Endothelial cell of umbilical vein (primary cell): ENCODE data around the gene PPME1. TPM values are rescaled to one million over a fixed set of nuclear protein-coding genes. Genes with fewer than 3 reads are reported as not detected.

Experiments
- BruUV-seq: library from RNA; stranded (reverse); fragments of 400-500 nt; replicated peaks from 2 replicates; lab custom pipeline; 2021; lab: Mats Ljungman, UMichigan
- CTCF ChIA-PET: fragments of 300-600, 350-600 bp; sonication (Branson Sonifier 250); formaldehyde crosslinking; loops from one replicate; lab custom pipeline; 2021; ENCODE audit warnings: antibody characterized with exemption, inconsistent platforms; lab: Charles Lee
- POLR2A ChIA-PET: fragments of 300-600, 350-600 bp; sonication (Branson Sonifier 250); formaldehyde crosslinking; loops from one replicate; lab custom pipeline; 2021; ENCODE audit warnings: antibody characterized with exemption, inconsistent platforms; lab: Charles Lee
- DNase-seq: peaks from one replicate; pipeline ENCODE4 v3.0.0-alpha.2; 2011; ENCODE audit warnings: low read depth, low spot score
- FAIRE-seq: peaks from 2 replicates; lab custom pipeline; 2011; peaks lifted over from hg19 to GRCh38; lab: Jason Lieb, UNC
- H2AFZ ChIP-seq: 2 replicates; pipeline ENCODE4 v1.6.0; 2012; ENCODE audit warnings: low read depth, low read length, control low read depth, inconsistent platforms
- H3K27ac ChIP-seq: 2 replicates; pipeline ENCODE4 v1.5.1; 2011; ENCODE audit warnings: low read depth, mild to moderate bottlenecking, control low read depth, low read length, moderate library complexity; ENCODE audit not compliant: insufficient read depth
- H3K27me3 ChIP-seq, 2 experiments: 2 replicates each; pipeline versions ENCODE4 v1.6.0 to v1.6.1; 2011; ENCODE audit warnings: low read length in 2 of 2, mixed read lengths in 1 of 2; ENCODE audit not compliant: control insufficient read depth in 2 of 2, insufficient read depth in 2 of 2
- H3K36me3 ChIP-seq, 2 experiments: 2 replicates in 1 of 2; 3 replicates in 1 of 2; pipeline ENCODE4 v1.5.1; 2011; ENCODE audit warnings: low read length in 2 of 2, mild to moderate bottlenecking in 1 of 2, moderate library complexity in 1 of 2; ENCODE audit not compliant: control insufficient read depth in 2 of 2, insufficient read depth in 2 of 2; ENCODE audit errors: extremely low read depth in 1 of 2
- H3K4me1 ChIP-seq: 3 replicates; pipeline ENCODE4 v1.5.1; 2011; ENCODE audit warnings: mild to moderate bottlenecking, low read length; ENCODE audit not compliant: control insufficient read depth, insufficient read depth; ENCODE audit errors: extremely low read depth
- H3K4me2 ChIP-seq: 2 replicates; pipeline ENCODE4 v1.6.1; 2011; ENCODE audit warnings: low read length, control low read depth, mixed read lengths; ENCODE audit not compliant: insufficient read depth
- H3K4me3 ChIP-seq, 3 experiments: fragments of 200-600 bp in 1 of 3; sonication (generic), shearing (Covaris generic) in 1 of 3; replicated peaks in 1 of 3; 2 replicates each; pipeline ENCODE4 v1.5.1; 2011 to 2016; ENCODE audit warnings: control low read depth in 3 of 3, low read length in 3 of 3, mild to moderate bottlenecking in 2 of 3, inconsistent platforms in 1 of 3, low read depth in 1 of 3, moderate library complexity in 1 of 3; ENCODE audit not compliant: insufficient read depth in 1 of 3
- H3K79me2 ChIP-seq: 2 replicates; pipeline ENCODE4 v1.6.0; 2012; ENCODE audit warnings: low read length, inconsistent platforms; ENCODE audit not compliant: control insufficient read depth, insufficient read depth
- H3K9ac ChIP-seq: replicated peaks from 2 replicates; pipeline ENCODE3; 2011; ENCODE audit warnings: low read length, control low read depth; ENCODE audit not compliant: insufficient read depth; ENCODE audit errors: extremely low read depth
- H3K9me1 ChIP-seq: replicated peaks from 3 replicates; pipeline ENCODE4 v1.6.0; 2011; ENCODE audit warnings: mild to moderate bottlenecking, low read length; ENCODE audit not compliant: control insufficient read depth, insufficient read depth; ENCODE audit errors: extremely low read depth
- H3K9me3 ChIP-seq: replicated peaks from 2 replicates; pipeline ENCODE4 v1.5.1; 2012; ENCODE audit warnings: low read length, inconsistent platforms; ENCODE audit not compliant: control insufficient read depth, insufficient read depth
- H4K20me1 ChIP-seq: replicated peaks from 2 replicates; pipeline ENCODE3; 2011; ENCODE audit warnings: mild to moderate bottlenecking, low read length; ENCODE audit not compliant: control insufficient read depth, insufficient read depth; ENCODE audit errors: extremely low read depth
- EZH2 ChIP-seq: IDR thresholded peaks from 2 replicates; pipeline ENCODE4 v1.6.1; 2012; ENCODE audit warnings: borderline replicate concordance, low read depth, mild to moderate bottlenecking, moderate library complexity, low read length, inconsistent platforms; ENCODE audit not compliant: severe bottlenecking
- FOS ChIP-seq: IDR thresholded peaks from 2 replicates; pipeline ENCODE4 v1.6.1; 2011; ENCODE audit warnings: mild to moderate bottlenecking, low read length, moderate library complexity, borderline replicate concordance; ENCODE audit not compliant: insufficient read depth
- GATA2 ChIP-seq: IDR thresholded peaks from 2 replicates; pipeline ENCODE4 v1.7.0; 2011; ENCODE audit warnings: low read depth, mild to moderate bottlenecking, moderate library complexity, mixed read lengths, low read length; ENCODE audit not compliant: insufficient read length, insufficient read depth
- JUN ChIP-seq: IDR thresholded peaks from 2 replicates; pipeline ENCODE4 v1.6.1; 2011; ENCODE audit warnings: borderline replicate concordance, low read depth; ENCODE audit not compliant: insufficient read length, insufficient read depth
- MYC ChIP-seq: IDR thresholded peaks from one replicate; pipeline ENCODE4 v1.6.1; 2011; ENCODE audit warnings: mild to moderate bottlenecking, low read depth, low read length
- POLR2A ChIP-seq: IDR thresholded peaks from 2 replicates; pipeline ENCODE4 v1.6.1; 2012; ENCODE audit warnings: low read depth, mild to moderate bottlenecking, control low read depth, low read length
- POLR2AphosphoS5 ChIP-seq: IDR thresholded peaks from 2 replicates; pipeline ENCODE4 v1.6.1; 2012; ENCODE audit warnings: low read depth, mild to moderate bottlenecking, control low read depth, low read length, moderate library complexity; ENCODE audit not compliant: insufficient read depth
- dilution Hi-C: fragments of 300-500 bp; cut with MboI; formaldehyde crosslinking; loops from one replicate; pipeline ENCODE4 v1.15.0; 2019; ENCODE audit warnings: low sequenced_read_pairs; ENCODE audit not compliant: extremely low pct_ligation_motif_present
- intact Hi-C: fragments of 100-400 bp; cut with micrococcal nuclease; formaldehyde crosslinking; loops from one replicate; pipeline ENCODE4 v1.10.0; 2022
- polyA plus RNA-seq, 4 experiments: library from polyadenylated mRNA; depleted of rRNA in 3 of 4; stranded (reverse) in 3 of 4; unstranded in 1 of 4; fragments of >200 nt; gene quantifications; 2 replicates each; pipeline versions ENCODE4 v1.2.1 to v1.2.3, GENCODE V29; 2011 to 2012; ENCODE audit warnings: missing spikeins in 1 of 4
- total RNA-seq: library from RNA; stranded (reverse); gene quantifications from 2 replicates; pipeline ENCODE4 v1.2.3, GENCODE V29; 2021
- TF ChIP-seq, protein P1 (sequence below), 2 donors: IDR thresholded peaks; 1 replicate in 1 of 2; 2 replicates in 1 of 2; pipeline ENCODE4 v1.5.1; 2011; ENCODE audit warnings: low read length in 2 of 2, mild to moderate bottlenecking in 2 of 2, moderate library complexity in 2 of 2, control low read depth in 1 of 2, inconsistent platforms in 1 of 2, low read depth in 1 of 2; ENCODE audit not compliant: insufficient read depth in 1 of 2; ENCODE audit errors: extremely low read depth in 1 of 2
- TF ChIP-seq, protein P2 (sequence below): IDR thresholded peaks from 2 replicates; pipeline ENCODE4 v1.6.1; 2011; ENCODE audit not compliant: insufficient read depth, insufficient read length

PPME1 gene
- total and polyA plus RNA-seq, 2 donors (not counting 3 experiments of a cell fraction or from before 2014, with no cell fraction given): 37.2 to 49.9 TPM

DNA sequence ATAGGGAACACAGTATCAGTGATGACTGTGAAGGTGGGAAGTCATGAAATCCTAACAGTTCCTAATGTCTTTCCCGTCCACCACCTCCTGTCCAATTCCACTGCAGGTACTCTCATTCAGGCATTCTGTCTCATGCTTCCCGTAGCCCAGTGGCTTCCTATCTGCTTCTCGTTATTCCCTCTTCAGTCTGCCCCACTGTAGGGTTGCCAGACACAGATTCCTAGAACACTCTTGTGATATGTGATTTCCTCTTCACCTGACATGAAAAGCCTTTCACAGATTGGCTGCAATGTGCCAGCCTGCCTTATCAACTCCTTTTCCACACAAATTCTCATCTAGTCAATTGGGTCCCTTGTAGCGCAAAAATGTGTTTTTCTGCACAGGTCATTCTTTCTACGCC is 49.3 kb upstream of the PPME1 start:
- BruUV-seq: no TSS peak
- DNase-seq: no peak
- dilution Hi-C loops: no loop called here

More for the DNA sequence above, 49.3 kb upstream of the PPME1 start:
- H3K9ac ChIP-seq: no peak overlapping the region
- H3K4me1 ChIP-seq: no peaks in the 10 kb centered on the region
- no peak overlapping the region for H3K4me2 ChIP-seq
- H3K4me3 ChIP-seq: no peak overlapping the region
- no peak for FAIRE-seq
- peaks cover 0 to 2% of the 10 kb centered on the region in 2 experiments for H3K36me3 ChIP-seq
- no peak overlapping the region for H3K27ac ChIP-seq
- ChIA-PET CTCF (no interaction called here), POLR2A (no interaction called here)
- TF ChIP-seq EZH2 (no peak), MYC (no peak), POLR2A (no peak), POLR2AphosphoS5 (no peak), FOS (no peak), GATA2 (no peak), JUN (no peak)
- TF ChIP-seq, protein P1, sequence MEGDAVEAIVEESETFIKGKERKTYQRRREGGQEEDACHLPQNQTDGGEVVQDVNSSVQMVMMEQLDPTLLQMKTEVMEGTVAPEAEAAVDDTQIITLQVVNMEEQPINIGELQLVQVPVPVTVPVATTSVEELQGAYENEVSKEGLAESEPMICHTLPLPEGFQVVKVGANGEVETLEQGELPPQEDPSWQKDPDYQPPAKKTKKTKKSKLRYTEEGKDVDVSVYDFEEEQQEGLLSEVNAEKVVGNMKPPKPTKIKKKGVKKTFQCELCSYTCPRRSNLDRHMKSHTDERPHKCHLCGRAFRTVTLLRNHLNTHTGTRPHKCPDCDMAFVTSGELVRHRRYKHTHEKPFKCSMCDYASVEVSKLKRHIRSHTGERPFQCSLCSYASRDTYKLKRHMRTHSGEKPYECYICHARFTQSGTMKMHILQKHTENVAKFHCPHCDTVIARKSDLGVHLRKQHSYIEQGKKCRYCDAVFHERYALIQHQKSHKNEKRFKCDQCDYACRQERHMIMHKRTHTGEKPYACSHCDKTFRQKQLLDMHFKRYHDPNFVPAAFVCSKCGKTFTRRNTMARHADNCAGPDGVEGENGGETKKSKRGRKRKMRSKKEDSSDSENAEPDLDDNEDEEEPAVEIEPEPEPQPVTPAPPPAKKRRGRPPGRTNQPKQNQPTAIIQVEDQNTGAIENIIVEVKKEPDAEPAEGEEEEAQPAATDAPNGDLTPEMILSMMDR (IDR thresholded peaks at IDR 0.05; ENCODE audit: extremely low read depth in 1 of 2, insufficient read depth in 1 of 2, low read depth in 1 of 2, low read length in 2 of 2): no peak
- TF ChIP-seq, protein P2, sequence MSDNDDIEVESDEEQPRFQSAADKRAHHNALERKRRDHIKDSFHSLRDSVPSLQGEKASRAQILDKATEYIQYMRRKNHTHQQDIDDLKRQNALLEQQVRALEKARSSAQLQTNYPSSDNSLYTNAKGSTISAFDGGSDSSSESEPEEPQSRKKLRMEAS: no peak
- H4K20me1 ChIP-seq: no peaks in the 10 kb centered on the region
- no peaks in the 10 kb centered on the region for H3K9me3 ChIP-seq
- no peaks in the 10 kb centered on the region for H3K9me1 ChIP-seq
- intact Hi-C loops: no loop called here
- no peaks in the 10 kb centered on the region for H3K79me2 ChIP-seq
- no peak overlapping the region for H2AFZ ChIP-seq
- H3K27me3 ChIP-seq: no peaks in the 10 kb centered on the region
